Measurements from ENCODE around the gene PREB.

DNA sequence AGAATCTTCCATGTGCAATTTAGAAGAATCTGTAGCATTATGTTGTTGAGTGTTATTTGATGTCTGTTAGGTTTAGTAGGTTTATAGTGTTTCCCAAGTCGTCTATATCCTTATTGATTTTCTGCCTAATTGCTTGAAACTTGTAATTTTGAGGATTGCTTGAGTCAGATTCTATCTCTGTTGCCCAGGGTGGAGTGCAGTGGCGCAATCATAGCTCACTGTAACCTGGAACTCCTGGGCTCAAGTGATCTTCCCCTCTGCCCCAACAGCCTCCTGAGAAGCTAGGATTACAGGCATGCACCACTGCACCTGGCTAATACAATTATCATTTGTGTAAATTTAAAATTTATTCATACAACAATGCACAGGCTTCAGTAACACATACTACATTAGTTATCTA is 11.2 kb upstream of the PREB start:
- TF ChIP-seq, protein P1, sequence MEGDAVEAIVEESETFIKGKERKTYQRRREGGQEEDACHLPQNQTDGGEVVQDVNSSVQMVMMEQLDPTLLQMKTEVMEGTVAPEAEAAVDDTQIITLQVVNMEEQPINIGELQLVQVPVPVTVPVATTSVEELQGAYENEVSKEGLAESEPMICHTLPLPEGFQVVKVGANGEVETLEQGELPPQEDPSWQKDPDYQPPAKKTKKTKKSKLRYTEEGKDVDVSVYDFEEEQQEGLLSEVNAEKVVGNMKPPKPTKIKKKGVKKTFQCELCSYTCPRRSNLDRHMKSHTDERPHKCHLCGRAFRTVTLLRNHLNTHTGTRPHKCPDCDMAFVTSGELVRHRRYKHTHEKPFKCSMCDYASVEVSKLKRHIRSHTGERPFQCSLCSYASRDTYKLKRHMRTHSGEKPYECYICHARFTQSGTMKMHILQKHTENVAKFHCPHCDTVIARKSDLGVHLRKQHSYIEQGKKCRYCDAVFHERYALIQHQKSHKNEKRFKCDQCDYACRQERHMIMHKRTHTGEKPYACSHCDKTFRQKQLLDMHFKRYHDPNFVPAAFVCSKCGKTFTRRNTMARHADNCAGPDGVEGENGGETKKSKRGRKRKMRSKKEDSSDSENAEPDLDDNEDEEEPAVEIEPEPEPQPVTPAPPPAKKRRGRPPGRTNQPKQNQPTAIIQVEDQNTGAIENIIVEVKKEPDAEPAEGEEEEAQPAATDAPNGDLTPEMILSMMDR (conservative IDR thresholded peaks at IDR 0.05; ENCODE audit: low read depth, low read length), result no peak
- TF ChIP-seq EZH2 (IDR thresholded peaks at IDR 0.05; ENCODE audit: borderline replicate concordance, low read depth, low read length, poor library complexity, severe bottlenecking), result no peak

Data from A673 (cell line).